Large intestine (tissue), 3 donors: ENCODE measurements around the gene FARP2. TPM values are rescaled to one million over a fixed set of nuclear protein-coding genes. Genes with fewer than 3 reads are reported as not detected.

Experiments used
- DNase-seq, 2 donors: peaks; one replicate each; pipeline versions ENCODE4 v3.0.0 to v3.0.0-alpha.2; 2013
- H3K27ac ChIP-seq: one replicate; pipeline ENCODE4 v1.5.1; 2013; ENCODE audit warnings: low read length
- H3K27me3 ChIP-seq: 2 replicates; pipeline ENCODE4 v1.6.1; 2013; ENCODE audit warnings: low read length; ENCODE audit not compliant: control insufficient read depth, insufficient read depth
- H3K36me3 ChIP-seq: 2 replicates; pipeline ENCODE4 v1.6.1; 2013; ENCODE audit warnings: low read length; ENCODE audit not compliant: control insufficient read depth, insufficient read depth
- H3K4me1 ChIP-seq: one replicate; pipeline ENCODE4 v1.6.1; 2013; ENCODE audit warnings: low read length; ENCODE audit not compliant: control insufficient read depth, insufficient read depth
- H3K4me3 ChIP-seq: one replicate; pipeline ENCODE4 v1.5.1; 2013; ENCODE audit warnings: low read length
- H3K9me3 ChIP-seq: one replicate; pipeline ENCODE4 v1.6.1; 2013; ENCODE audit warnings: mild to moderate bottlenecking, low read depth, low read length, moderate library complexity; ENCODE audit not compliant: control insufficient read depth
- WGBS: methylation state at CpG from one replicate; pipeline ENCODE4 v1.1.5; 2013; ENCODE audit warnings: low lambda C conversion rate; ENCODE audit not compliant: insufficient coverage; 5-methylcytosine and 5-hydroxymethylcytosine counted together
- polyA plus RNA-seq: library from polyadenylated mRNA; unstranded; fragments of 120-200 nt; gene quantifications from one replicate; pipeline ENCODE4 v1.2.1, GENCODE V29; 2013

Gene FARP2
- polyA plus RNA-seq, 1 donor = 52.6 TPM

DNA sequence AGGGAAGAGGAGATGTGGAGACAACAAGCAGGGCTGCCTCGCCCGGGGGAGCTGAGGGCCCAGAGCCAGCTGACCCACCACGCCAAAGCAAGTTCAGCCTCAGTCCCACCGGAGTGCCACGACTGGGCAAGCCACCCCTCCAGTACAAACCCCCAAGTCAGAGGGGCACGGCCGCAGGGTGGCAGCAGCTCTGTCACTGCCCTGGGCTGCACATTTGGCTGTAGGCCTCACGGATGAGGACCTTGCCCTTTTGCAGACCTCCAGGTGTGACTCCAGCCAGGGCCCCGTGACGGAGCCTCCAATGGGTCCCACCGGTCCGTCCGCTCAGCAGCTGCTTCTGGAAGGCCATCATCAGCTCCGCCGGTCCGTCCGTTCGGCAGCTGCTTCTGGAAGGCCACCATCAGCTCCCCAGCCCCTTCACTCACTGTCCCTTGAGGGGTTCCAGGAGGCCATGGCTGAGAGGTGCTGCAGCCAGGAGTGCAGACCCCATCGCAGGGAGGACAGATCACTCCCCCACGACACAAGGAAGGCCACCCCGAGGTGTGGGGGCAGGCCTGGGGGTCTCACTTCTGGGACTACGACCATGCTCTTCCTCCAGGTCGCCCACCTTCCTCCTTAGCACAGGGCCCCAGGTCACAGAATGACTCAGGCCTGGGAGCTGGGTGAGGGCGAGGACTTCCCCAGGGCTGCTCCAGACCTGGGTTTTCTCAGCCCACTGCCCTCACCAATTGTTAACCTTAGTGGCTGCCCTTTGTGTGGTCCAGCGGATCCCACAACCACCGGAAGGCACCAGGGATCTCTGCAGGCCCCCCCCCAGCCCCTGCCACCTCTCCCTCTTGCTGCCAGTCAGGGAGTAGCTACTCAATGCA lies 176.9 kb downstream of the FARP2 start:
- no peak overlapping the region for H3K27ac ChIP-seq

GRCh38 chr2:241534293-241534692 lies 178.2 kb downstream of the FARP2 start:
- peaks cover 3% of the 10 kb centered on the region for H3K27me3 ChIP-seq
- no peaks in the 10 kb centered on the region for H3K9me3 ChIP-seq
- H3K27ac ChIP-seq = no peak overlapping the region
- H3K4me1 ChIP-seq = no peaks in the 10 kb centered on the region
- no peak overlapping the region for H3K4me3 ChIP-seq
- no CpG with 5 or more reads among the region's 7 CpGs for WGBS
- no peaks in the 10 kb centered on the region for H3K36me3 ChIP-seq
- DNase-seq = no peak

More for the DNA sequence above, 176.9 kb downstream of the FARP2 start:
- WGBS = no CpG with 5 or more reads among the region's 26 CpGs
- Histone ChIP-seq H3K27me3 (peaks cover 3% of the 10 kb centered on the region), H3K36me3 (no peaks in the 10 kb centered on the region), H3K4me1 (no peaks in the 10 kb centered on the region), H3K4me3 (no peak overlapping the region), H3K9me3 (no peaks in the 10 kb centered on the region)
- no peak for DNase-seq

DNA sequence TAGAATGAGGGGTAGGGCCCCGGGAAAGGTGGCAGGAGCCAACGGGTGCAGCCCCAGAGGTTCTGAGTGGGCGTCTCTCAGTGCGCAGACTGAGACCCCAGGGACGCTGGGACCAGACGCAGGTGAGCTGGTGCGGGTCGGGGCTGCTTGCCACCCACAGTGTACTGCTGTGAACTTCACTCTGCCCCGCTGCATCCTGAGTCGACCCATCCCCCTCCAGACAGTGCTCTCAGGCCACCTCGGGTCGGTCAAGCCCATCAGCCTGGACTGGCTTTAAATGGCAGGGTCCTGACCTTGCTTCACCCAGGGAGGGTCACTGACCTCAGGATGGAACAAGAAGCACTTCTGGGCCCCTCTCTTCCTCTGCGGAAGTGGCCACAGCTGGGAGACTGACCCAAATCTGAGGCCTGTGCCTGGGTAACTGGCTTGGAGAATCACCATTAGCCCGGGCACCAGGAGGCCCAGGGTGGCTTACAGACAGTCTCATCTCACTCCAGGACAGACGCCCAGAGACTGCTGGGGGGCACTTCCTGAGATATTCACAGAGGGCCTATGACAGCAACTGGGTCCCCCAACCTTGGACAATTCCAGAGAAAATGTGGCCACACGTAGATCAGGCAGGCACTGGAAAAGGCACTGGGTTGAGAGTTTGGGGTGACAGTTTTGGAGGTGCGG lies 178.8 kb downstream of the FARP2 start:
- Histone ChIP-seq H3K4me1 (no peaks in the 10 kb centered on the region), H3K4me3 (no peak overlapping the region), H3K9me3 (no peaks in the 10 kb centered on the region), H3K27ac (no peak overlapping the region), H3K36me3 (no peaks in the 10 kb centered on the region), H3K27me3 (peaks cover 3% of the 10 kb centered on the region)
- no peak for DNase-seq
- WGBS = no CpG with 5 or more reads among the region's 17 CpGs

DNA sequence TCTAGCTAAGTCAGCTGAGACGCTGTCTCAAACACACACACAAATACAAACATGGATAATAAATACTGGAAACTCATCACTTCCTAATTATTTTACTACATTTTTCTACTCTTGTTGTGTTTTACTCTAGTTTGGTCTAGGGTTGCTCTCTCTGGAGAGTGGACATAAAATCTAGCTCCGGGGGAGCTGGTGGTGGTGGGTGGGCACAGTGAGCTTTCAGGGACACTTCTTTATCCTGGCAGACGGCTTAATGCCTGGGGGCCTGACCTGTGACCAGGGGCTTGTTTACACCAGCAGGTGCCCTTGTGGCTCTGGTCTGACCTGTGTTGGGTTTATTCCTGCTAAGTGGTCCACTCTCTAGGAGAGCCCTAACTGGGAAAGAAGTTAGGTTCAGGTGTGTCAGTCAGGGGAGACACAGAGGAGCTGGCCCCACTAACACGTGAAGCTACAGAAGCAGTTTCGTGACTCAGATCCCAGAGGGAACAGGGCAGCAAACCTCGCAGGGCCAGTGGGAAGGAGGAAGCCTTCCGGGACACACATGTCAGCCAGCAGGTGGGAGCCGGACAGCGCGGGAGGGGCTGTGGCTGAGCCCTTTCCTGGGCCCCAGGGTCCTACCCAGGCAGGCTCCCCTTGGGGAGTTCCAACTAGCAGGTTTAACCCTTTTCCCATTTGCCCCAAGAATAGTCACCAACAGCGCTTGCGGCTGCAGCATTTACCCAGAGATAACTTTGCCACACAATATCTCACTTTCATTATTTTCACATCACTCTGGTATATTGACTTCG lies 180.0 kb downstream of the FARP2 start:
- DNase-seq = no peak

DNA sequence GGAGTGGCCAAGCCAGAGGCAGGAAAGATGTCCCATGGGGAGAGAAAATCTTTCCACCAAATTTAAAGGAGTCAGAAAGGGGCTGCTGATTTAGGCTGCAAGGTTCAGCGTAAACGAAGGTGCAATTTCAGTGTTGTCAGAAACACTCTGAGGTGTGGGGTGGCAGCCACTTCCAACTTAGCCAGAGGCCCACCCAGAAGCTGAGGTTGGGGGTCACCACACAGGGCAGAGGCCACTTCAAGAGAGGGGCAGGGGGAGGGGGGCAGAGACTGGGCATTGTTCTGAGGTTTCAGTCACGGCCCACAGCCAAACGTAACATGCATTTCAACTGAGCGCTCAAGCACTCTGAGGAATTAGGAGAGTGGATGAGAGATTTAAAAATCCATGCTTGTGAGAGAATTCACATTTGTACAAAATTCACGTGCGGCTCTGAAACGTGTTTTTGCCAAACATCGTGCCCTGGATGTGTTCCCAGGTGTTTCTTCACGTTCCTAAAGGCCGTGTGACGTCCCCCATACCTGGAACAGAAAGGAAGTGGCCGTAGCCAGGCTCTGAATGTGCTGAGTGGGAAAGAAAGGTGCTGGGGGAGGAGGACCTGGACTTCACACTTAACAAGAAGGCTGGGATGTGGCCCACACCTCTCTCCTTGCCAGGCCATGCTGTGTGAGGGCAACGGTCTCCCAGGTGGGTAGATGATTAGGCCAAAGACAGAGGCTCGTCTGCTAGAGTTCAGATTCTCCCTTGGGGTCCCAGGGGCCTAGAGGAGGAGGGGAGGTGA lies 182.9 kb downstream of the FARP2 start:
- no peak for DNase-seq
- peaks cover 8% of the 10 kb centered on the region for H3K9me3 ChIP-seq
- H3K4me3 ChIP-seq = no peak overlapping the region
- no peaks in the 10 kb centered on the region for H3K36me3 ChIP-seq
- H3K4me1 ChIP-seq = peaks cover 5% of the 10 kb centered on the region
- no CpG with 5 or more reads among the region's 15 CpGs for WGBS
- H3K27ac ChIP-seq = no peak overlapping the region
- peaks cover 28% of the 10 kb centered on the region for H3K27me3 ChIP-seq

More for the DNA sequence above, 180.0 kb downstream of the FARP2 start:
- 81% methylated on average over 3 of the region's 13 CpGs for WGBS
- Histone ChIP-seq H3K9me3 (peaks cover under 1% of the 10 kb centered on the region), H3K27ac (no peak overlapping the region), H3K4me3 (no peak overlapping the region), H3K36me3 (no peaks in the 10 kb centered on the region), H3K27me3 (peaks cover 10% of the 10 kb centered on the region), H3K4me1 (no peaks in the 10 kb centered on the region)

- WGBS = no CpG with 5 or more reads among the region's 11 CpGs
- no peak overlapping the region for H3K27ac ChIP-seq
- peaks cover 32% of the 10 kb centered on the region for H3K27me3 ChIP-seq
These were observed 183.7 kb downstream of the FARP2 start for GRCh38 chr2:241539616-241540374.

GRCh38 chr2:241540401-241540770 lies 184.3 kb downstream of the FARP2 start:
- Histone ChIP-seq H3K4me3 (no peak overlapping the region), H3K36me3 (no peaks in the 10 kb centered on the region), H3K9me3 (peaks cover 8% of the 10 kb centered on the region), H3K27ac (no peak overlapping the region), H3K4me1 (peaks cover 5% of the 10 kb centered on the region), H3K27me3 (peaks cover 37% of the 10 kb centered on the region)
- DNase-seq = no peak
- no CpG with 5 or more reads among the region's 10 CpGs for WGBS

More at GRCh38 chr2:241539616-241540374, 183.7 kb downstream of the FARP2 start:
- H3K36me3 ChIP-seq = no peaks in the 10 kb centered on the region
- no peak for DNase-seq
- H3K4me3 ChIP-seq = no peak overlapping the region
- peaks cover 8% of the 10 kb centered on the region for H3K9me3 ChIP-seq
- peaks cover 5% of the 10 kb centered on the region for H3K4me1 ChIP-seq

GRCh38 chr2:241540771-241541561 lies 184.9 kb downstream of the FARP2 start:
- no CpG with 5 or more reads among the region's 68 CpGs for WGBS
- Histone ChIP-seq H3K27me3 (peaks cover 37% of the 10 kb centered on the region), H3K27ac (no peak overlapping the region), H3K36me3 (no peaks in the 10 kb centered on the region), H3K4me1 (peaks cover 5% of the 10 kb centered on the region), H3K9me3 (peaks cover 8% of the 10 kb centered on the region), H3K4me3 (no peak overlapping the region)
- peak in 1 of 2 donors; percentile 40 for DNase-seq
